CD14-positive monocyte (primary cell): Measurements from ENCODE around the gene BATF3. TPM values are rescaled to one million over a fixed set of nuclear protein-coding genes. Genes with fewer than 3 reads are reported as not detected.

ENCODE experiments used
- DNase-seq, 3 donors: peaks; one replicate each; pipeline ENCODE4 v3.0.0-alpha.2; 2011 to 2022
- H2AFZ ChIP-seq: 2 replicates; pipeline ENCODE4 v1.6.0; 2012; ENCODE audit warnings: mild to moderate bottlenecking, low read depth, low read length, inconsistent platforms; ENCODE audit not compliant: insufficient read depth, poor library complexity, severe bottlenecking
- H3K27ac ChIP-seq, 2 donors: 1 replicate in 1 of 2; 2 replicates in 1 of 2; pipeline ENCODE4 v1.5.1; 2012 to 2013; ENCODE audit warnings: low read length in 2 of 2, control low read depth in 1 of 2, inconsistent platforms in 1 of 2, low read depth in 1 of 2, mild to moderate bottlenecking in 1 of 2
- H3K27me3 ChIP-seq, 2 donors: one replicate each; pipeline versions ENCODE4 v1.6.0 to v1.6.1; 2011 to 2013; ENCODE audit warnings: low read length in 2 of 2; ENCODE audit not compliant: control insufficient read depth in 2 of 2, insufficient read depth in 2 of 2
- H3K36me3 ChIP-seq, 2 donors: replicated peaks in 1 of 2; 1 replicate in 1 of 2; 2 replicates in 1 of 2; pipeline versions ENCODE4 v1.5.1 to v1.6.1; 2012 to 2013; ENCODE audit warnings: low read length in 2 of 2, control low read depth in 1 of 2, inconsistent platforms in 1 of 2, mild to moderate bottlenecking in 1 of 2; ENCODE audit not compliant: insufficient read depth in 2 of 2, control insufficient read depth in 1 of 2
- H3K4me1 ChIP-seq, 2 donors: 1 replicate in 1 of 2; 2 replicates in 1 of 2; pipeline versions ENCODE4 v1.5.1 to v1.6.1; 2012 to 2013; ENCODE audit warnings: low read length in 2 of 2, control low read depth in 1 of 2, inconsistent platforms in 1 of 2, mild to moderate bottlenecking in 1 of 2, moderate library complexity in 1 of 2; ENCODE audit not compliant: insufficient read depth in 2 of 2, control insufficient read depth in 1 of 2
- H3K4me2 ChIP-seq: replicated peaks from 2 replicates; pipeline ENCODE3; 2012; ENCODE audit warnings: low read length, moderate library complexity, mild to moderate bottlenecking; ENCODE audit not compliant: poor library complexity, severe bottlenecking; ENCODE audit errors: extremely low read depth
- H3K4me3 ChIP-seq, 3 experiments: fragments of 200-600 bp in 1 of 3; sonication (generic) in 1 of 3; replicated peaks in 1 of 3; 1 replicate in 2 of 3; 2 replicates in 1 of 3; pipeline ENCODE4 v1.5.1; 2011 to 2013; ENCODE audit warnings: low read length in 3 of 3, mild to moderate bottlenecking in 3 of 3, control low read depth in 2 of 3, low read depth in 2 of 3, inconsistent platforms in 1 of 3, moderate library complexity in 1 of 3
- H3K79me2 ChIP-seq: 2 replicates; pipeline ENCODE4 v1.6.0; 2012; ENCODE audit warnings: mild to moderate bottlenecking, control low read depth, inconsistent platforms, low read length, moderate library complexity; ENCODE audit not compliant: insufficient read depth
- H3K9ac ChIP-seq: 2 replicates; pipeline ENCODE4 v1.6.0; 2017; ENCODE audit warnings: low read length, mild to moderate bottlenecking; ENCODE audit not compliant: insufficient read depth, poor library complexity, severe bottlenecking
- H3K9me3 ChIP-seq, 2 donors: replicated peaks in 1 of 2; 1 replicate in 1 of 2; 2 replicates in 1 of 2; pipeline versions ENCODE4 v1.5.1 to v1.6.1; 2012 to 2013; ENCODE audit warnings: low read length in 2 of 2, control low read depth in 1 of 2; ENCODE audit not compliant: control insufficient read depth in 1 of 2, insufficient read depth in 1 of 2
- H4K20me1 ChIP-seq: 2 replicates; pipeline ENCODE4 v1.6.0; 2012; ENCODE audit warnings: mild to moderate bottlenecking, low read length, control low read depth, moderate library complexity; ENCODE audit not compliant: insufficient read depth
- H3K27ac Mint-ChIP-seq, 7 donors: one replicate each; pipeline ENCODE4 v1.8.0; 2020; ENCODE audit warnings: mild to moderate bottlenecking in 7 of 7, mixed read lengths in 7 of 7, moderate library complexity in 6 of 7, inconsistent platforms in 2 of 7
- H3K27me3 Mint-ChIP-seq, 3 donors: one replicate each; pipeline ENCODE4 v1.8.0; 2021 to 2022; ENCODE audit warnings: low read depth in 3 of 3, mild to moderate bottlenecking in 3 of 3, mixed read lengths in 3 of 3, moderate library complexity in 3 of 3, inconsistent platforms in 1 of 3
- H3K36me3 Mint-ChIP-seq, 2 donors: one replicate each; pipeline ENCODE4 v1.8.0; 2020; ENCODE audit warnings: mixed read lengths in 2 of 2, inconsistent platforms in 1 of 2, mild to moderate bottlenecking in 1 of 2
- H3K4me1 Mint-ChIP-seq: one replicate; pipeline ENCODE4 v1.8.0; 2020; ENCODE audit warnings: mild to moderate bottlenecking, mixed read lengths
- H3K4me3 Mint-ChIP-seq, 2 donors: one replicate each; pipeline ENCODE4 v1.8.0; 2020; ENCODE audit warnings: mild to moderate bottlenecking in 2 of 2, mixed read lengths in 2 of 2, moderate library complexity in 1 of 2
- H3K9me3 Mint-ChIP-seq, 7 donors: one replicate each; pipeline ENCODE4 v1.8.0; 2020 to 2022; ENCODE audit warnings: mixed read lengths in 7 of 7, mild to moderate bottlenecking in 6 of 7, moderate library complexity in 6 of 7, inconsistent platforms in 2 of 7
- CTCF ChIP-seq: fragments of 200-600 bp; IDR thresholded peaks from one replicate; pipeline ENCODE4 v1.8.0; 2022; ENCODE audit warnings: antibody characterized with exemption, mild to moderate bottlenecking
- WGBS: methylation state at CpG from one replicate; pipeline ENCODE4 v1.1.5; 2013; ENCODE audit warnings: missing lambda C conversion rate; ENCODE audit not compliant: insufficient coverage; 5-methylcytosine and 5-hydroxymethylcytosine counted together
- intact Hi-C, 2 donors: fragments of 100-400 bp; cut with micrococcal nuclease; formaldehyde crosslinking; loops; one replicate each; pipeline versions ENCODE4 v1.15.0 to v1.15.1; 2023
- polyA plus RNA-seq, 3 donors: library from polyadenylated mRNA; depleted of rRNA in 1 of 3; unstranded in 2 of 3; stranded (reverse) in 1 of 3; fragments of 300-500 nt in 2 of 3; fragments of >200 nt in 1 of 3; fragmentation: Illumina TruSeq in 2 of 3; gene quantifications; 1 replicate in 2 of 3; 2 replicates in 1 of 3; pipeline ENCODE4 v1.2.3, GENCODE V29; 2012 to 2021

The BATF3 gene
- polyA plus RNA-seq, 3 donors = 9.3 to 34.7 (median 15.1) TPM

- Mint-ChIP-seq H3K36me3 (peaks cover 10 to 24% of the 10 kb centered on the region in 2 donors), H3K4me3 (no peak overlapping the region), H3K27me3 (peaks cover 9 to 18% (median 11%) of the 10 kb centered on the region in 3 donors), H3K9me3 (peaks cover 0 to 2% (median 0%) of the 10 kb centered on the region in 7 donors), H3K4me1 (peaks cover 12% of the 10 kb centered on the region), H3K27ac (no peak overlapping the region)
- Histone ChIP-seq H3K9me3 (no peaks in the 10 kb centered on the region), H3K36me3 (no peaks in the 10 kb centered on the region), H3K4me2 (no peak overlapping the region), H3K4me1 (peaks cover 0 to 1% of the 10 kb centered on the region in 2 donors), H3K4me3 (no peak overlapping the region), H3K79me2 (no peaks in the 10 kb centered on the region), H3K9ac (no peak overlapping the region), H3K27me3 (no peaks in the 10 kb centered on the region), H4K20me1 (no peaks in the 10 kb centered on the region), H3K27ac (no peak overlapping the region), H2AFZ (no peak overlapping the region)
- no peak for DNase-seq
- no peak for TF ChIP-seq CTCF
- WGBS = 91% methylated on average over 7 of the region's 9 CpGs
- intact Hi-C loops = no loop called here
These were observed 8.0 kb downstream of the BATF3 start for GRCh38 chr1:212691561-212692071.

DNA sequence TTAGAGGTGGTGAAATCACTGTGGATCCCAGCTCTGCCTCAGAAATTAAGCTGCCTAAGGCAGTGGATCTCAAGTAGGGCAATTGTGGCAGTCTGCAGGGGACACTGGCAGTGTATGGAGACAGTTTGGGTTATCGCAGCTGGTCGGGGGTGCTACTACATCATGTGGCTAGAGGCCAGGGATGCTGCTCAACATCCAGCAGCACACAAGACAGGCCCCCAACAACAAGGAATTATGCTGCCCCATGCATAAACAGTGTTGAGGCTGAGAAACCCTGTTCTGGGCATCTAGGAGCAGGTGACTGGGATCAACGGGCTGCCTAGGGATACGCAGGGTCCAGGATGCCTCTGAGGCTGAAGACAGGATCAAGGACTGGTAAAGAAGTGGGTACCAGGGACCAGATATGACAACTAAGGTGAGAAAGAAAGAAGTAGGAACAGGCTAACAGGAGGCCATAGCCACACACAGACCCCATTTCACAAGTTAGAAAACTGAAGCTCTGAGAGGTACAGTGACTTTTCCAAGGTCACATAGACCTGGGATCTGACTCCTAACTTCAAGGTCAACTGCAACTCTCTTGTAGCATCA, 8.7 kb downstream of the BATF3 start:
- Mint-ChIP-seq H3K4me1 (peaks cover 10% of the 10 kb centered on the region), H3K27me3 (peaks cover 5 to 17% (median 11%) of the 10 kb centered on the region in 3 donors), H3K36me3 (peaks cover 9 to 21% of the 10 kb centered on the region in 2 donors), H3K4me3 (no peak overlapping the region), H3K27ac (no peak overlapping the region), H3K9me3 (peaks cover 0 to 1% (median 0%) of the 10 kb centered on the region in 7 donors)
- Histone ChIP-seq H3K9me3 (no peaks in the 10 kb centered on the region), H3K4me3 (no peak overlapping the region), H3K4me2 (no peak overlapping the region), H3K36me3 (no peaks in the 10 kb centered on the region), H4K20me1 (no peaks in the 10 kb centered on the region), H3K79me2 (no peaks in the 10 kb centered on the region), H3K27ac (no peak overlapping the region), H3K27me3 (no peaks in the 10 kb centered on the region), H3K4me1 (peaks cover 4 to 5% of the 10 kb centered on the region in 2 donors), H3K9ac (no peak overlapping the region), H2AFZ (no peak overlapping the region)
- DNase-seq = no peak
- TF ChIP-seq CTCF = no peak
- 100% methylated on average over 4 of the region's 4 CpGs for WGBS
- intact Hi-C loops = no loop called here
